Activated CD4-positive, alpha-beta T cell treated with anti-CD3 and anti-CD28 coated beads for 4 hours (primary cell): Measurements from ENCODE around the gene SLAMF9.

Experiments used
- DNase-seq, 2 donors: peaks; one replicate each; pipeline ENCODE4 v3.0.0-alpha.2; 2020

SLAMF9 gene

DNA sequence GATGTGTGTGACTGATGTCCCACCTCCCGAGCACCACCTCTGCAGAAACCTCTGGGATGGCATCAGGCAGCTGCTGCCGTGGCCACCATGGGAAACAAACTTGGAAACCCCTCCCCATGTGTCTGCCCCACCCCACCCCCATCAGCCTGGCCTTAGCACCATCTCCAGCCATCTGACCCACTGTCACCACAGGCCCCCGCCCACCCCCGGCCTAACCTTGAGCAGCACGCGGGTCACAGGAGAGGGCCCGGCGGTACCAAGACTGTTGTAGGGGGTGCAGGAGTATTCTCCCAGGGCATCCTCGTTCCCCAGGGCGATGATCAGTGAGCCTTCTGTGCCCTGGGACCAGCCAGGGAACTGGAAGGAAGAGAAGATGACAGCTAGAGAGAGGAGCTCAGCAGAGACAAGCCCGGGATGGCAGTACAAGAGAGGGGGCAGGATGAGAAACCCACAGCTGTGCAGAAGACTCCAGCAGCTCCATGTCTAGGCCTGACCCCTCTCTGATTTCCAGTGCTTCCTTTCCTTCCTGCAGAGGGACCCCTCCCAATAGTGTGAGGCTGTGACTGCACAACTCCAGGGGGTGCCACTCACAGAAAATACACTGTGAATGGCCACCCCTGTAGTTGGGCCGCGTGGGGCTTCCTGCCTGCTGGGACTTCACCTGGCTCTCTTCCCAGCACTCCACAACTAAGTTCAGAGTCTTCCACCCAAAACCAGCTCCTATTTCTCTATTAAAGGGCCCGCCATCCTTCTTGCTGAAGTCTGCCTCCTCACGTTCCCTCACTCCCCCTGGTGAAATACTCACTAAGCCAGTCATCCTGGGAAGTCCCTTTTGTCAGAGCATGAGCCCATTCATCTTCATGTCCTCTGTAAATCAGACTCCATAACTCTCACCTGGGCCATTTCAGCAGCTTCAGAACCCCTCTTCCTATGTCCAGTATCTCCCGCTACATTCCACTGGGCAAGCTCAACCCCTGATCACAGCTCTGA, 21.4 kb downstream of the SLAMF9 start:
- DNase-seq: no peak

DNA sequence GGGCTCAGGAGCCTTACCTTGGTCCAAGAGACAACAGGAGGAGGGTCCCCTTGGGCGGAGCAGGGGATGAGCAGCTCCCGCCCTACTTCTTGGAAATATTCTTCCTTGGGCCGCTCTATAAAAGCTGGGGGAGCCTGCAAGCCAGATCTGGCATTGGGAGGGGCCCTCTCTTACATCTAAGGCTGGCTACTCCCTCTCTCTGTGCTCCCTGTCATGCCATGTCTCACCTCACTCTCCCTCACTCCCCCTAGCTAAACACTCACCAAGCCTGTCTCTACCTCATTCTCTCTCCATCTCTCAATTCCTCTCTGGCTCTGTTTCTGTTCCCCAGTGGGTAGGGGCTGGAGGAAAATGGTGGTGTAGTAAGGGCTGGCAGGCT, 22.3 kb downstream of the SLAMF9 start:
- no peak for DNase-seq

DNA sequence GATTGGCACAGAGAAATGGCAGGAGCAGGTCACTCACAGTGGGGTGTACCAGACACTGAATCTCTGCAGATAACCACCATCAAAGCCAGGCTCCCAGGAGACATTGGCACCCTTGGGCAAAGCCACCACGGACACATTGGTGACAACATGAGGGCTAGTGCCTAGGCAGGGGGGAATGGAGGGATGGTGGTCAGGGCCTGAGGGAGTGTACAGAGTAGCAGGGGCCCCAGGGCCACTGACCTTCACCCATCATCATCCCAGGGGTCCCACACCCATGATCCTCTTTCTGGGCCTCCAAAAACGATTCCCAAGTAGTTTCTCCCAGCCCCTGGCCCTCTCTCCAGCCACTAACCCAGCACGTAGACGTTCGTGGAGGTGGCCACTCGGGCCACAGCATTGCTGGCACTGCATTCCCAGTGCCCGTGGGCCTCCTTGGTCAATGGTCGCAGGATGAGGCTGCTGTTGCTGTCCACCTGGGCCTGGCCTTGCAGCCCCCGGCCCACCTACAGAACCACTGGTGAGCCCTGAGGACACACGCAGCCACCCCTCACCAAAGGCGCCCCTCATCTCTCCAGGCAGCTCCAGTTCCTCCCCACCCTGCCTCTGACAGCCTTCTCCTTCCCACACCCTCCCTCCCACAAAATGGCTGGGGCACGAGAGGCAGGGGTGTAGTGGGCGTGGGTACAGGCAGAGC, 22.8 kb downstream of the SLAMF9 start:
- no peak for DNase-seq

DNA sequence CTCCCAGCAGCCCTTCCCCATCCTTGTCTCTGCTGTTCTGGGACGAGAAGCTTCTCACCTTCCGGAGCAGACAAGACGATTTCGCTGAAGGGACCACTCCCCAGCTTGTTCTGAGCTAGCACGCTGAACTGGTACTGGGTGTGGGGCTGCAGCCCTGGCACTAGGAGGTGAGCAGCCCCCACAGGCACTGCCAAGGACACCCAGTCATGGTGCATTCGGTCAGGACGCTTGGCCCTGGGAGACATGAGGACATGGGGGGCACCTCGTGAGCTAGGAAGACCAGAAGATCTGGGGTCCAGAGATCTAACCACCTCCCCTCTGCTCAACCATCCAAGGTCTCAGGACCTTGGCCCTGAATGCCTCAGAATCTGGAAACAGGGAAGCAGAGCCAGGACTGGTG, 23.4 kb downstream of the SLAMF9 start:
- DNase-seq: no peak

DNA sequence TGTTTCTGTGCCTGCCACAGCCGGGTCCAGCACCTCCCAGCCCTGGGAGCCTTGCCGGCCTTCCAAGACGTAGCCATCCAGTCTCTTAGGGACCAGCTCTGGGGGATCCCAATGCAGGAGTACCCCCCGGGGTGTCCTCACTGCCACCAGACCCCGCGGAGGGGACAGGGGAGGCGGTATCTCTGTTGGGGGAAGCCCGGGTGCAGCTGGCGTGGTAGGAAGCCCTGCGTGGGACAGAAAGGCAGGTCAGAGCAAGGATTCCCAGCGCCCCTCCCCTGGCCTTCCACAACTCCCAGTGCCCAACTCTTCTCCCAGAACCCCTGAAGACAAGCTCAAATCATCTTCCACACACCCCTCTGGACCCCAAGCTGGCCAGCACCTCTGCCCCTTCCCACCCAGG, 23.8 kb downstream of the SLAMF9 start:
- DNase-seq: no peak

DNA sequence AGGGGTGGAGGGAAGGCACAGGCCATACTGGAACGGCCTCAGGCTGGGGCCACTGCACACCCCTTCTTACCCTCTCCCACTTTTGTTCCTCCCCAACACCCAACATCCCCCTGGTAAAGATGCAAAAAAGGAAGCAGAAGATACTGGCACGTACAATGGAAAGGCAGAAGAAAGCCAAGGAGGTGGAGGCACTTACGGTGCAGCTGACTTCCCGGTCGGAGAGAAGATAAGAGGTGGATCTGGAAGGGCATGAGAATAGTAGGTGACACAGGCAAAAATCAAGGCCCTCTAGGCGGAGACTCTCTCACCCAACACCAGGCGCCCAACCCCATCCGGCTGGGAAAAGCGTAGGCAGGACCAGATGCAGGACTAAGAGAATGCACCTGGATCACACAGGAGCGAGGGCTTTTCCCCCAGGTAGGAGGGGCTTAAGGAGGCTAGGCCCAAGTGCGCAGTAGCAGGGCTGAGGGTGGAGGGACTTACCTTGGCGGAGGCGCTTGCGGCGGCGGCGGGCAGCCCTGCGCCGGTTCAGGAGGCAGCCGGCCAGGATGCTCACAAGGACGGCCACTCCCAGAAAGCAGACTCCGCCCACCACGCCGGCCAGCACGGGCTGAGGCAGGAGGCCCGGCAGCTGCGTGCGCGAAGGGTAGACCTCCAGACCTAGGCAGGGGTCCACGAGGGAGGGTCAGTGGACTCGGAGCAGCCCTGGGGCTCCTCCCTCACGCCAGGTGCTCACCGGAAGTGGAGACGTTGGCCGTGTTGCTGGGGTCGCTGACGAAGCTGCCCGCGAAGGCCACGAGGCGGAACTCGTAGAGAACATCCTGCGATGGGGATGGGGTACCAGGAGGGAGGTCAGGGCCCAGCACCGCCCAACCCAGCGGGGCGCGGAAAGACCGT, 24.6 kb downstream of the SLAMF9 start:
- no peak for DNase-seq

DNA sequence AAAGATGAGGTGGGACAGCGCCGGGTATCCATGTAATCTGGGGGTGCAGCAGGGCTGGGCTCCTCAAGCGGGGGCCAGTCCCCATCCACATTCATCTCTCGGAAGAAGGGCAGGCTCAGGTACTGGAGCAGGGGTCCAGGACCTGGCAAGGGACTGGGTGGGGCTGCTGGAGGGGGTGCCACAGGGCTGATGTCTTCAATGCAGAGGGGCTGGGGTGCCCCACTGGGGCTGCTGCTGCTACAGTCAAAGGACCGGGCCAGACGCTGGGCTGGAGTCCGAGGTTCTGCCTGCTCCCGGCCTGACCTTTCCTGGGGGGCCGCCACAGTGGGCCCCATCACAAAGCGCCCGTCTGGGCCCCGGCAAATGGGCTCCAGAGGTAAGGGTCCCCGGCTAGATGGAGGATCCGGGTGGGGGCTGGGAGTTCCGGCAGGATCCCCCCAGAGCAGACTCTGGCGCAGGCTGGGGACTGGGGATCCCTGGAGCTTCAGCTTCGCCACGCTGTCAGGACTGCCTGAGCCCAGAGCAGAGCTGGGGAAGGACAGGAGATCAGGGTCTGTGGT, 25.5 kb downstream of the SLAMF9 start:
- no peak for DNase-seq

DNA sequence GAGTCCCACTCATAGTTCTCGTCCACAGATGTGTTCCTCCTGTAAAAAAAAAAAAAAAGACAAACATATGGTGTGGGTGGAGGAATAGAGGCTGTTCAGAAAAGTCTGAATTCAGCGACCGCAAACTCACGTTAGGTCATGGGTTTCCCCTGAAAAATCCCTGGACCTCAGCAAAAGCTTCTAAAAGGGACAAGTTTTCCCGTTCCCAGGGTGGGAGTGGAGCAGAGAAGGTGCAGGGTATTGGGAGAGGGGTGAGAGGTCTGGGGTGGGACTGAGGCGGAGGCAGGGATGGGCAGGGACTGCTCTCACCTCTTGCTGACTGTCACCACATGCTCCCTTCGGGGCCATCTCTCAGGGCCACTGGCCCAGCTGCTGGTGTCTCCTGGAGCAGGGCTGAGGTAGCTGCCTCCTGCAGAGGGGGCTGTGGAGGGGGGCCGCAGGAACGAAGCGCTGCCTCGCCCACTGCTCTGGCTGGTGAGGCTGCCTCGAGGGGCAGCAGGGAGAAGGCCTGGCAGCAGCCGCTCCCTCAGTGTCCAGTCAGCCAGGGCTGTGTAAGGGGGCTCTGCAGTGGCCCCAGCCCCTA, 26.1 kb downstream of the SLAMF9 start:
- DNase-seq: no peak

DNA sequence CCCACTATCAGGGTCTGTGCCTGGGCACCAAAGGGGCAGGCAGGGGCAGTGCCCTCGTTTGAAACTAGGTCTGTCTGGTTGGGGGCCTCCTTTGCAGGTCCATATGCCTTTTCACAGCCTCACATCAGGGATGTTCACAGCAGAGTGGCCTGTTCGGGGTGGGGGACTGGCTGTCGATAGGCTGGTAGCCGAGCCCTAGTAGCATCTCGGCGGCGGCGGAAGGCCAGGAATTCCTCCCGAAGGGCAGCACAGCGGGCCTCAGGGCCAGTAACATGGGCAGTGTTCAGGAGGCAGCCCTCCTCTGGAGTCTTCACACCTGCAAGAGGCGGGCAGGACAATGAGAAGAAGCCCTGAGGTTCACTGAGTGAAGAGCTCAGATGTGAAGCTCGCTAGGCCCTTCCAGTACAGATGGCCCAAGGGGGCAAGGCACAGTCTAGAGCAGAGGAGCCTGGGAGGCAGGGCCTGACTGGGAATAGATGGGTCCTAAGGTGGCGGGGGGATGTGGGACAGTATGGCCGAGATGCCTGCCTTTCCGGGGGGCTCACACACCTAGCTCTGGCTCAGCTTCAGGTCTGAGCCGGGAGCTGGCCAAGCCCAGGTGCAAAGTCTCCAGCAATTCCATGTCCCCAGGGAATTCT, 26.7 kb downstream of the SLAMF9 start:
- no peak for DNase-seq

DNA sequence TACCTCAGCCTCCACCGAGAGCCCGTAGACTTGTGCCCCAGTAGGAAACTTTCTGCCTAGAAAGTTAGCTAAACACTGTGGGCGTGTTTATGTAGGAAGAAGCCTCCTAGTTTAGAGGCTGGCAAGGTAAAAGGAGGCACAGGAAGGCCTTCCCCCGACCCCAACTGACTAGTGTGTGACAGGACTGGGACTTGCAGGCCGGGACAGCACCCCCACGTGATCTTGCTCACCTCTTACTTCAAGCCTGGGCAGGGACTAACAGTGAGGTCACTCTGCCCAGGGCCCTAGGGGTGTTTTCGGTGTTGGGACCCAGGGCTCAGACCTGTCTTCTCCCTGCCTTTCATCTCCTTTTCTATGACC, 28.3 kb downstream of the SLAMF9 start:
- DNase-seq: no peak

DNA sequence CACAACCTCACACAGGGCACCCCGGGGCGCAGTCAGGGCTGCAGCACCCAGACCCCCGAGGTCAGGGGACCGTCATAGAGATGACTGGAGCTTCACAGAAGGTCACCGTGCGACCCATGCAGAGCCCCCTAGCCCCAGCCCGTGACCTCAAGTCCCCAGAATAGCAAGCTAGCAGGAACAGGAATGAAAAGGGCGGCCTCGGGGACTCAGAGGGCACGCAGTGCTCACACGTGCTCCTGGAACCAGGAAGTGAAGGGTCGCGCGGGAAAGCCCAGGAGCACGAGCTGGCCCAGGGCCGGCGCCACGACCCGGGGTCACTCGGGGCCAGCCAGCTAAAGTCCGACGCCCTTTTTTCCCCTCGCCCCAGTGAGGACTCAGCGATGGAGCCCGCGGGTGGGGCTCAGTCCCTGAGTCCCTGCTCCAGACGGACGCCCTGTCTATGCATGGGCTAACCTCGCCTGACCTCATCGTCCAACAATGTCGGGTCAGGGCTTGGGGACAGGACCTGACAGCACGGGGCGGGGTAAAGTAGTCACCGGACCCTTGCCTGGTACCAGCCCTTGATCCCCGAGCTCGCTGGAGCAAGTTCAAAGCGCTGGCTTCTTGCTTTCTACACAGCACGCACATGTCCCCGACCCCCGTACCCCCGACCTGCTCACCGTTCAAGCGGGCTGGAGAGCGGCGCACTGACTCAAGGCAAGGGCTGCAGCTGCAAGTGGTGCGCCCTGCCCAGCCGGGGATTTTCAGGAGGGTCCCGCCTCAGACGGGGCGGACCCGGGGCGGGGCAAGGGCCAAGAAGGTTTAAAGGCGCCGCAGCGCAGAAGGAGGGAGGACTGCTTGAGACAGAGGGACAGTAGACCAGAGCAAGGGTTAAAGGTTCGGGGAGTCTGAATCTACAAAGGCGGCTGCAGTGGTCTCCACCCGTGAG, 29.0 kb downstream of the SLAMF9 start, which contains the start of gene TAGLN2:
Gene TAGLN2 (minus strand): TSS at position 717 of the 928 bp plus-strand sequence. CDS start 4,998 bp downstream, outside the sequence.
- DNase-seq: peak; percentile 87 to 88

DNA sequence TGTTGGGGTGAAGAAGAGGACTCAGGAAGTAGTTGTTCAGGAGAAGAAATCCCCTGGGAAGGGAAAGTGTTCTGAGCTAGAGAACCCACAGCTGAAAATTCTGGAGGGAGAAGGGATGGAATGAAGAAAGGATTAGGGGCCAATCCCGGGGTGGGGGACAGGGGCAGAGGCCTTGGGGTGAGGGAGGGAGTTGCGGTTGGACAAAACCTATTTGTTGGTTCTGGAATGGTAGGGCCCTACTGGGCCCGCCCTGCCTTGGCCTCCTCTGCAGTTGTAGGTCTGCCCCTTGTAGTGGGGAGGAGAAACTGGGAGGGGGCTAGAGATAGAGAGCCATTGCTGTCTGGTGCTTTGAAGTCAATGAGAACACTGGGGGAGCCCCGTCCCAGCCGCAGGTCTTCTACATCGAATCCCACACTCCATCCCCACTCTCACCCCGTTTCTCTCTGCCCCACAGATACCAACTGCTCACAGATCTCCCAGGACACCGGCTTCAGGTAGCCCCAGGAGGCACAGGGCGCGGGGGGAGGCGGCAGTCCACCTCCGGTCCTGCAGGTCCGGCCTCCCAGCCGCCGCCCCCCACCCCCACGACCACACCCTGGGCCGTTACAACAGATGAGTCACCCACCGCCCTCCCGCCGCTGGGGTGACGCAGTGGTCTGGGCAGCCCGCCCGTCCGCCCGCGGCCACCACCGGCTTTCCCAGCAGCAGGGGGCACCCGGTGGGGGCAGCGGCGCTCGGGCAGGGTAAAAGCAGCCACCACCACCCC, 29.8 kb downstream of the SLAMF9 start:
- DNase-seq: peak; percentile 36 to 55

DNA sequence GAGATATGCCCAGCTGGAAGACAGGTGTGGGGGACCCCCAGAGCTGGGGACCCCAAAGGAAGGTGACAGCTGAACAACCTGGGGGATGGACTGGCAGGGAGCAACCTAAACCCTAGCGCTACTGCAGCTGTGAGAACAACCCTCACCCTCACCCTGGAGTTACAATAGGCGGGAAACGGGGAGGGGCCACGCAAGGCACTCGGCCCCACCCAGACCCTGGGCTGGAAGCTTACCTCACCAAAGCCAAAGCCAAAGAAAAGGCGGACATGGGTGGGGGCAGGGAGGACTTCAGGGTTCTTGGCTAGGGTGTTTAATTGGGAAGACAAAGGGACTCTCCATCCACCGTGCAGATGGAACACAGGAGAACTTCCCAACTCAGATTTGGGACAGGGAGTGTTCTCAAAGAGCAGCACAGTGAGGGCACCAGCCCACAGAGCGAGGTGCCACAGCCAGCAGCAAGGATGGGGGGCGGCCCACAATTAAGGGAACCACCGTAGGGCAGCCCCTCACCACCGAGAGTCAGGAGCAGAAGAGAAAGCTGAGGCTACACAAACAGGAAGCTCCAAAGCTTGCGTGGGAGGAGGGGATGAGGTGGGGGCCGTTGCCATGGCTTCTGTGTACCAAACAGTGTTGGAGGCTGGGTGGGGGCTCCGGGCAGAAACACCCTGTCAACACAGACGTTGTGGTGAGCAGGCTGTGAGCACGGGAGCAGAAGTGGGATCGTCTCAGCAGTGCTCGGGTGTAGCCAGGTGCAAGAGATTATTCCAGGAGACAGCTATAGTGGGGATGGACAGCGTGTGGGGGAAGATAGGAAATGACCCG, 30.6 kb downstream of the SLAMF9 start:
- DNase-seq: peak; percentile 74 to 81

DNA sequence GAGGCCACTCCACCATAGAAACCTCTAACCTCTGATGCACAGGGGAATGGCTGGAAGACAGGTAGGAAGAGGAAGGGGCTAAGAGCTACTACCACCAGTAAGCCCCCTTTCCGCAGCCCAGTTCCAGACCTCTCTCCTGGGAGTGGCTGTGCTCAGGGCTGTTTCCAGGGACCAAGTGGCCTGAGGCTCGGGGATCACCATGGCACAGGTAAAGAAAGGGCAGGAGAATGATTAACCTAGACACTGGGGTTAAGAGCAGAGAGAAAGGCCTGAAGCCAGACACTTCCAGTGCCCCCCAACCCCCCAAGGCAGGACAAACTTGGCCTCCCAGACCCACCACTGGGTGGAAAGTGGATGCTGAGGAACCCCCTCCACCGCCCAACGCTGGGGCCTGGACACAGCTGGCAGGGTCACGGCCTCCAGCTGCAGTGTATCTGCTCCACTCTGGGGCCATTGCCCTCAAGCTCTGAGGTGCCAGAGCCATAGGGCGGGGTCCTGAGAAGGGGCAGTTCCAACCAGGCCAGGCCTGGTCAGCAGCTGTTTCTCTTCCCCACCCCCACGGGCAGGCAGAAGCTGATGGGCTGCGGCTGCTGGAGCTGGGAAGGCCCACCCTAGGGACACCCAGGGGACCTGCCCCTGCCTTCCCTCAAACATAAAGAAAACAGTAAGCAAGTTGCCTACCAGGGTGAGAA, 31.4 kb downstream of the SLAMF9 start:
- DNase-seq: no peak

DNA sequence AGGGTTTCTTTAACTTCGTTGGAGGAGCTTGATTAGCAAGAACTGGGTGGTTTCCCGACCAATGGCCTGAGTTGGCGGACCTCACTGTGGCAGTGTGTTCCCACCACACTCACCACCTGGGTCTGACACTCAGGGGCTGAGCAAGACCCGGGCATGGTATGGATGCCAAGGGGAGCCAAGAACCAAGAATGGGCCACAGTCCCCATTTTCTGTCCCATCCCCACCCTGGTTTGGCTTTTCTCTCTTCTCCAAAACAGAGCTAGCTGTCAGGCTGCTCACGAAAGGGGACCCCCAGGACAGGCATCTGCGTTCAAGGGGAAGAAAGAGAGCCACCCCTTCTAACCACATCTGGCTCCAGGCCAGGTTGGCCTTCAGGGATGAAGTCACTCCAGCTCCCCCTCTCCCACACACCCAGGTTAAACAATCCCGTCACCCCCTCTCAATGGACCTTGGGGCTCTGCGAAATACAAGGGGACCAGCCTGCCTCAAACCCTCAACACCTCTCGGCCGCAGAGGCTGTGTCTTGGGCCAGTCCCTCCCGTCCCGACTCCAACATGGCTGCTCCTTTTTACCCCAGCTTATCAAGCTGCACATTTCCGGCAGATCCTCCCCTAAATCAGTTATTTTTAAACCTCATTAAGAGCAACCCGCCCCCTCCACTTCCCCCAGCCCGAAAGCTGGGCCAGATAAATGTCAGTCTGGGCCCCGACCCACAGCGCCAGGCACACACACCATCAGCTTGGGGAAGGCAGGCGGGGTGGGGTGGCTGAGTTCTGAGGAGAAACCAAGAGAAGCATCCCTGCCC, 32.1 kb downstream of the SLAMF9 start:
- DNase-seq: no peak

DNA sequence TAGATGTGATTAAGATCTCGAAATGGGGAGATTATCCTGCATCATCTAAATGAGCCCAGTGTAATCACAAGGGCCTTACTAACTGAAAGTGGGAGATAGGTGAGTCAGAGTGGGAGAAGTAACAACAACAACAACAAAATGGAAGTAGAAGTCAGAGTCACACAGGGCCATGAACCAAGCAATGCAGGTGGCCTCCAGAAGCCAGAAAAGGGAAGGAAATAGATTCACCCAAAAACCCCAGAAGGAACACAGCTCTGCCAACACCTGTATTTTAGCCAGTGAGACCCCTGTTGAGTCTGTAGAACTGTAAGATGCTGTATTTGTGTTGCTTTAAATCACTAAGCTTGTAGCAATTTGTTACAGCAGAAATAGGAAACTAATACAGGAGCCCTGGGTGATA, 32.8 kb downstream of the SLAMF9 start:
- no peak for DNase-seq

DNA sequence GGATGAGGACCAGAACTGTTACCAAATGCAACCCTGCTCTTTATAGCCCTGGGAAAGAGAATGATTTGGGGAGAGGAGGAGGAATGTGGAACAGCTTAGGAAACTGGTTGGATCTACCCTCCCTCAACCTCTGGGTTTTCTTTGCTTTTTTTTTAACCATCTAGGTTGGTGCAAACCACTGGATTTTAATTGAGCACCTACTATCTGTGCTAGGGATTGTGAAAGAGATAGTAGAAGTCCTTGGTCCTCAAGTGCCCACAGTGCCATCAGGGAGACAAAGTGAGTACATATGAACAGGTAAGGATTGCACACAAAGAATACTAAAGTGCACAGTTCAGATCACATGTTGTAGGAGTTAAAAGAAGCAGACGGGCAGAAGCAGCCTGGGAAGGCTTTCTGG, 33.4 kb downstream of the SLAMF9 start:
- no peak for DNase-seq
